Heart left ventricle (tissue), 16 donors: ENCODE data around the gene LSAMP. TPM values are rescaled to one million over a fixed set of nuclear protein-coding genes. Genes with fewer than 3 reads are reported as not detected.
A peak's percentile ranks its signal among the peaks of the same experiment; 100 is the strongest.

ENCODE experiments used
- ATAC-seq, 4 donors: fragments of 200-7000 bp; cut with Tn5 transposase; one replicate each; pipeline ENCODE4 v1.9.1; 2020 to 2022; ENCODE audit warnings: moderate library complexity in 4 of 4, mild to moderate bottlenecking in 3 of 4, moderate number of reproducible peaks in 1 of 4
- DNase-seq, 5 donors: peaks; one replicate each; pipeline ENCODE4 v3.0.0-alpha.2; 2020
- H3K27ac ChIP-seq, 12 donors: fragments of 200-600 bp; sonication (generic) in 4 of 12; one replicate each; pipeline versions ENCODE4 v1.5.0 to v1.8.0; 2016 to 2022; ENCODE audit warnings: mild to moderate bottlenecking in 2 of 12
- H3K27me3 ChIP-seq, 9 donors: fragments of 200-600 bp; sonication (generic) in 2 of 9; one replicate each; pipeline versions ENCODE4 v1.5.1 to v1.8.0; 2016 to 2022; ENCODE audit warnings: mild to moderate bottlenecking in 3 of 9
- H3K36me3 ChIP-seq, 9 donors: fragments of 200-600 bp; sonication (generic) in 2 of 9; one replicate each; pipeline versions ENCODE4 v1.5.0 to v1.8.0; 2018 to 2022; ENCODE audit warnings: mild to moderate bottlenecking in 2 of 9
- H3K4me1 ChIP-seq, 12 donors: fragments of 200-600 bp; sonication (generic) in 4 of 12; one replicate each; pipeline versions ENCODE4 v1.5.0 to v1.8.0; 2016 to 2022; ENCODE audit warnings: mild to moderate bottlenecking in 3 of 12
- H3K4me3 ChIP-seq, 12 donors: fragments of 200-600 bp; sonication (generic) in 4 of 12; one replicate each; pipeline versions ENCODE4 v1.5.0 to v1.8.0; 2017 to 2022; ENCODE audit warnings: mild to moderate bottlenecking in 9 of 12, moderate library complexity in 4 of 12
- H3K9me3 ChIP-seq, 12 donors: fragments of 200-600 bp; sonication (generic) in 4 of 12; one replicate each; pipeline versions ENCODE4 v1.5.0 to v1.8.0; 2016 to 2022; ENCODE audit warnings: mild to moderate bottlenecking in 1 of 12
- POLR2A ChIP-seq, 2 donors: fragments of 450-650 bp; IDR thresholded peaks; one replicate each; pipeline ENCODE4 v1.6.1; 2017; ENCODE audit warnings: antibody characterized with exemption in 2 of 2, mild to moderate bottlenecking in 2 of 2, moderate library complexity in 2 of 2
- WGBS, 4 donors: extraction: QIAGEN DNeasy Blood & Tissue Kit in 2 of 4; methylation state at CpG; one replicate each; pipeline versions ENCODE4 v1.1.5 to v1.1.7; 2013 to 2018; 5-methylcytosine and 5-hydroxymethylcytosine counted together
- intact Hi-C, 10 donors: fragments of 100-400 bp; cut with DNase I; formaldehyde crosslinking; loops; one replicate each; pipeline versions ENCODE4 v1.11.1 to v1.14.2; 2022
- polyA plus RNA-seq, 2 donors: library from polyadenylated mRNA; stranded (reverse); fragments of 200-250 nt; gene quantifications; one replicate each; pipeline ENCODE4 v1.2.3, GENCODE V29; 2013
- total RNA-seq, 9 donors: library from RNA; depleted of rRNA in 2 of 9; stranded (reverse); fragments of >200 nt in 2 of 9; fragmentation: NEBNext Ultra II Directional in 3 of 9; extraction: Animal tissue kit (Norgen Biotek cat#: 25700) in 3 of 9; gene quantifications; one replicate each; pipeline versions ENCODE4 v1.1.0 to v1.2.4, GENCODE V29; 2016 to 2023
- TF ChIP-seq, protein P1 (sequence below), 12 donors: fragments of 200-600 bp; sonication (generic) in 4 of 12; IDR thresholded peaks; one replicate each; pipeline versions ENCODE4 v1.5.0 to v1.8.0; 2018 to 2022; ENCODE audit warnings: antibody characterized with exemption in 12 of 12, mild to moderate bottlenecking in 5 of 12
- donor health status: ischemic (EF 13 %, LVEDD 7.1; RV severe dilation, severe dysfunction).
- donor health status: healthy with polysubstance abuse.
- donor health status: DM: no; HTN: yes; CAD: no.
- donor health status: DM: no; HTN: no; CAD: no.
- donor health status: ischemic (EF 25% LVEDD 6.9; RV normal size, moderate dysfunction).
- donor health status: ischemic (EF 25% LVEDD 5.7; RV mildly dilated, moderate dysfunction).
- donor health status: healthy.
- donor health status: DM: yes; HTN: yes; CAD: no.
- donor health status: ischemic (EF 35%, LVEDD 5.7; RV mildly dilated, moderate dysfunction).
- donor health status: nonischemic (EF 11% LVEDD 7.7; RV severe dilation, severe dysfunction).
- donor health status: DM: yes; HTN: yes; CAD: no.
- donor health status: PGD.
- donor health status: ischemic (EF 29% LVEDD 5.4; RV normal size, mild dysfunction).
- donor health status: nonischemic (EF 23%, LVEDD 6.1; RV moderate dilation, normal function).

Gene LSAMP
- total and polyA plus RNA-seq, 11 donors = 1.6 to 52.3 (median 7.2) TPM

DNA sequence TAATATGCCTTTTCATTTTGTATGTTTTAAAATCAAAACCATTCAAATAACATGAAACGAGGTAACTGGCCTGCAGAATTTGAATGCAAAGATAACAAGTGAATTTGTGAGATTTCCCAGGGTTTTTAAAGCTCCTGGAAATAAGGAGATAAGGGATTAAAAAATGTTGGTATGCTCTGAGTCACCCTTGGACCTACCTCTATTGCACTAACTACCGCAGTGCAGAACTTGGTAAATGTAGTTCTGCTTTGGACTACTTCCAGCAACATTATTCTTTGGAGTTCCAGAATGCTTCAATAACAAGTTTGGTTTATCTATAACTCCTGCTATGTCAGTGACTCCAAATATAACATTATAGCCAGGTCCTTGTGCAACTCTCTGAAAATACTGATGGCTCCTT is 620.2 kb downstream of the LSAMP start:
- ATAC-seq (no peak), DNase-seq (no peak)
- intact Hi-C loops = no loop called here
- no peaks in the 10 kb centered on the region for H3K27me3 ChIP-seq
- 52 to 59% (median 54%) methylated on average over 2 of the region's 2 CpGs for WGBS, 4 donors
- no peaks in the 10 kb centered on the region for H3K36me3 ChIP-seq
- no peak for TF ChIP-seq POLR2A (IDR thresholded peaks at IDR 0.05)
- TF ChIP-seq, protein P1, sequence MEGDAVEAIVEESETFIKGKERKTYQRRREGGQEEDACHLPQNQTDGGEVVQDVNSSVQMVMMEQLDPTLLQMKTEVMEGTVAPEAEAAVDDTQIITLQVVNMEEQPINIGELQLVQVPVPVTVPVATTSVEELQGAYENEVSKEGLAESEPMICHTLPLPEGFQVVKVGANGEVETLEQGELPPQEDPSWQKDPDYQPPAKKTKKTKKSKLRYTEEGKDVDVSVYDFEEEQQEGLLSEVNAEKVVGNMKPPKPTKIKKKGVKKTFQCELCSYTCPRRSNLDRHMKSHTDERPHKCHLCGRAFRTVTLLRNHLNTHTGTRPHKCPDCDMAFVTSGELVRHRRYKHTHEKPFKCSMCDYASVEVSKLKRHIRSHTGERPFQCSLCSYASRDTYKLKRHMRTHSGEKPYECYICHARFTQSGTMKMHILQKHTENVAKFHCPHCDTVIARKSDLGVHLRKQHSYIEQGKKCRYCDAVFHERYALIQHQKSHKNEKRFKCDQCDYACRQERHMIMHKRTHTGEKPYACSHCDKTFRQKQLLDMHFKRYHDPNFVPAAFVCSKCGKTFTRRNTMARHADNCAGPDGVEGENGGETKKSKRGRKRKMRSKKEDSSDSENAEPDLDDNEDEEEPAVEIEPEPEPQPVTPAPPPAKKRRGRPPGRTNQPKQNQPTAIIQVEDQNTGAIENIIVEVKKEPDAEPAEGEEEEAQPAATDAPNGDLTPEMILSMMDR (IDR thresholded peaks at IDR 0.05) = no peak
- no peaks in the 10 kb centered on the region for H3K9me3 ChIP-seq
- no peaks in the 10 kb centered on the region for H3K4me1 ChIP-seq
- H3K4me3 ChIP-seq = no peak overlapping the region
- no peak overlapping the region for H3K27ac ChIP-seq

DNA sequence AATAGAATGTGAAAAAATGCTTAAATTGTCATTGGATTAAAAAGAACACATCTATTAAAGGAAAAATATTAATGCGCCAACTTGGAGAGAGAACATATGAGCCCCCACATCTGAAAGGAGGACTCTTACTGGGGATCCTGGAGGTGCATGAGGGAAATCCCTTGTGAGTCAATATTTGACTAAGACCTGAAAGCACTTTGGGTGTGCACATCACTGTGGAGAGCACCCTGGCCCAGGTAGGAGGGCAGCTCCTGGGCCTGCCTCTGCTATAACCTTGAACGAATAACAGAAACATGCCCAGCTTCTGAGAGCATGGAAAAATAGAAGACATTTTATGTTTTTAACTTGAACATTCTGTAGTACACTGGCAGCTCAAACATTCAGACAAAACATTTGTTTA is 622.2 kb downstream of the LSAMP start:
- Histone ChIP-seq H3K36me3 (no peaks in the 10 kb centered on the region), H3K27me3 (no peaks in the 10 kb centered on the region), H3K4me3 (no peak overlapping the region), H3K9me3 (no peaks in the 10 kb centered on the region), H3K4me1 (no peaks in the 10 kb centered on the region), H3K27ac (no peak overlapping the region)
- no peak for ATAC-seq
- no peak for DNase-seq
- TF ChIP-seq, protein P1 (IDR thresholded peaks at IDR 0.05) = no peak
- no peak for TF ChIP-seq POLR2A (IDR thresholded peaks at IDR 0.05)
- 96 to 98% (median 96%) methylated on average over 2 of the region's 2 CpGs for WGBS, 4 donors
- intact Hi-C loops = no loop called here

DNA sequence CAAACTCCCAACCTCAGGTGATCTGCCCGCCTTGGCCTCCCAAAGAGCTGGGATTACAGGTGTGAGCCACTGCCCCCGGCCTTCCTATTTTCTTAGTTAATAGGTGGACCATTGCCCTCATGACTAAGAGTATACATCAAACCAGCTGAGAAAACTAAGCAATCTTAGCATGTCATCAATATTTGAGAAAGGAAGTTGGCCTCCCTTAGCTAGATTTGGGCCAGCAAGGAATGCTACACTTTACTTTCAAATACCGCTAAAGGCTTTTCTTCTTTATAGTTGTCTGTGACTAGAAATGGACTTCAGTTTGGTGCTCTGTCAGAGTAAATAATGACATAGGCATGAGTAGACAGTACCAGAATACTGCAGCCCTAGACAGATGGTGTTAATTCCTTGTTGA is 622.7 kb downstream of the LSAMP start:
- no peaks in the 10 kb centered on the region for H3K36me3 ChIP-seq
- intact Hi-C loops = no loop called here
- no peaks in the 10 kb centered on the region for H3K27me3 ChIP-seq
- no peaks in the 10 kb centered on the region for H3K9me3 ChIP-seq
- H3K27ac ChIP-seq = no peak overlapping the region
- no peak for TF ChIP-seq POLR2A (IDR thresholded peaks at IDR 0.05)
- TF ChIP-seq, protein P1 (IDR thresholded peaks at IDR 0.05) = no peak
- H3K4me3 ChIP-seq = no peak overlapping the region
- no peak for DNase-seq
- WGBS, 4 donors = 93 to 99% (median 96%) methylated on average over 3 of the region's 3 CpGs
- H3K4me1 ChIP-seq = no peaks in the 10 kb centered on the region
- no peak for ATAC-seq

DNA sequence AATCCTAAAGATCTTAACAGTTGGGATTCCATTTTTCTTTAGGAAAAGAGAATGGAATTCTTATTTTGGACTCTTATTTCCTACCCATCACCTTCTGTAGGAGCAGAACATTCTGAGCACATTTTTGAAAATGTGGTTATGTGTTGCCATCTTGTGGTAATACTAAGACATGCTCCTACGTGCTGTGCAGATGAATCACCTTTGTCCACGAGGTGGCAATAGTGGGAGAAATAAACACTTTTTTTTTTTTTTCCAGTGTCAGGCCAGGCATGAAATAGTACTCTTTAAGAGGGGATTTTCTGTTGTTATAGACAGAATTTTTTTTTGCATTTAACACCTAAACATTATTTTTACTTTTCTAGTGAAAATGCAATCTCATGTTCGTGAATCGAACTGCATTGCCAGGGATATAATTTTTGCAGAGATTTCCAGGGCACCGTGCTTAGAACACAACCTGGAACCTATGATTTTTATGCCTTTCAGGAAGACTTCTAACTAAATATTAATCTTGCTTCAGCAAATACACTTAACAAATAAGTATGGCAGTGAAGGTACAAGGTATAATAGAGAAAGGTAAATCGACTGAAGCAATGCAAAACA is 625.4 kb downstream of the LSAMP start:
- no peak overlapping the region for H3K27ac ChIP-seq
- DNase-seq (peak in 4 of 5 donors; percentile 51 to 71 (median 60)), ATAC-seq (peak in 3 of 4 donors; percentile 77 to 90 (median 81))
- WGBS, 4 donors = 50 to 53% (median 52%) methylated on average over 6 of the region's 6 CpGs
- H3K9me3 ChIP-seq = no peaks in the 10 kb centered on the region
- TF ChIP-seq, protein P1 (IDR thresholded peaks at IDR 0.05) = peak; percentile 86 to 100 (median 92)
- no peak for TF ChIP-seq POLR2A (IDR thresholded peaks at IDR 0.05)
- no peaks in the 10 kb centered on the region for H3K27me3 ChIP-seq
- H3K4me3 ChIP-seq = no peak overlapping the region
- H3K4me1 ChIP-seq = no peaks in the 10 kb centered on the region
- intact Hi-C loops = loop anchor here in 8 of 10 donors (5.0 to 10.0 kb wide), 6 partner anchors 605 to 1985 kb away; partner anchors contain the start of gene GRAMD1C (in 1 of the 8)
- no peaks in the 10 kb centered on the region for H3K36me3 ChIP-seq
